K562 (cell line): ENCODE data around the gene DDX39A. TPM values are rescaled to one million over a fixed set of nuclear protein-coding genes. Genes with fewer than 3 reads are reported as not detected.

Experiments
- ATAC-seq: fragments of 200-7000 bp; cut with Tn5 transposase; 3 replicates; pipeline ENCODE4 v1.9.1; 2020; ENCODE audit warnings: moderate library complexity
- BruUV-seq: library from RNA; stranded (reverse); fragments of 400-500 nt; replicated peaks from 2 replicates; lab custom pipeline; 2021; lab: Mats Ljungman, UMichigan
- CTCF ChIA-PET: fragments of 300-600 bp; formaldehyde crosslinking; extraction: SDS; loops from one replicate; lab custom pipeline; 2021; ENCODE audit warnings: low intra/inter-chr PET ratio; lab: Yijun Ruan, JAX
- POLR2A ChIA-PET: fragments of 300-600, 350-650 bp; sonication (Branson Sonifier 250); formaldehyde crosslinking; extraction: SDS; loops from one replicate; lab custom pipeline; 2021; ENCODE audit warnings: antibody characterized with exemption, inconsistent platforms; lab: Yijun Ruan, JAX
- DNase-seq, 4 experiments: peaks; one replicate each; pipeline versions ENCODE4 v3.0.0 to v3.0.0-alpha.2; 2011 to 2018; ENCODE audit warnings: low spot score in 3 of 4, mixed read lengths in 3 of 4; ENCODE audit errors: extremely low read depth in 1 of 4
- FAIRE-seq: peaks from 2 replicates; lab custom pipeline; 2011; peaks lifted over from hg19 to GRCh38; lab: Jason Lieb, UNC
- H2AFZ ChIP-seq: 2 replicates; pipeline ENCODE4 v1.6.0; 2011; ENCODE audit warnings: low read depth, low read length, control low read depth, inconsistent platforms
- H3K27ac ChIP-seq: fragments of 200-600 bp; 3 replicates; pipeline ENCODE4 v1.8.0; 2011; ENCODE audit warnings: low read depth, mild to moderate bottlenecking, control low read depth, inconsistent platforms, low read length, moderate library complexity, mixed read lengths; ENCODE audit errors: extremely low read depth
- H3K27me3 ChIP-seq, 2 experiments: fragments of 300-600 bp in 1 of 2; 2 replicates in 1 of 2; 3 replicates in 1 of 2; pipeline versions ENCODE4 v1.6.0 to v1.8.0; 2011; ENCODE audit warnings: inconsistent platforms in 2 of 2, low read length in 2 of 2, mild to moderate bottlenecking in 1 of 2, mixed read lengths in 1 of 2, moderate library complexity in 1 of 2; ENCODE audit not compliant: control insufficient read depth in 2 of 2, insufficient read depth in 2 of 2
- H3K36me3 ChIP-seq: fragments of 300-600 bp; 3 replicates; pipeline ENCODE4 v1.8.0; 2011; ENCODE audit warnings: mild to moderate bottlenecking, low read length, inconsistent platforms; ENCODE audit not compliant: control insufficient read depth, insufficient read depth
- H3K4me1 ChIP-seq, 2 experiments: fragments of 200-600 bp in 1 of 2; replicated peaks in 1 of 2; 2 replicates in 1 of 2; 3 replicates in 1 of 2; pipeline versions ENCODE4 v1.5.1 to v1.8.0; 2011; ENCODE audit warnings: inconsistent platforms in 2 of 2, low read length in 2 of 2, mild to moderate bottlenecking in 1 of 2, mixed read lengths in 1 of 2, moderate library complexity in 1 of 2; ENCODE audit not compliant: control insufficient read depth in 2 of 2, insufficient read depth in 2 of 2
- H3K4me2 ChIP-seq: 2 replicates; pipeline ENCODE4 v1.6.1; 2011; ENCODE audit warnings: low read length, control low read depth, inconsistent platforms, mixed read lengths; ENCODE audit not compliant: insufficient read depth
- H3K4me3 ChIP-seq: fragments of 200-600 bp; sonication (generic), shearing (Covaris generic); 2 replicates; pipeline ENCODE4 v1.5.1; 2016; ENCODE audit warnings: control low read depth, inconsistent platforms
- H3K79me2 ChIP-seq: fragments of 200-600 bp; 3 replicates; pipeline ENCODE4 v1.8.0; 2011; ENCODE audit warnings: low read length, inconsistent platforms; ENCODE audit not compliant: control insufficient read depth, insufficient read depth
- H3K9ac ChIP-seq, 2 experiments: 2 replicates each; pipeline versions ENCODE4 v1.6.0 to v1.6.1; 2011; ENCODE audit warnings: low read depth in 2 of 2, low read length in 2 of 2, control low read depth in 1 of 2, inconsistent platforms in 1 of 2, mild to moderate bottlenecking in 1 of 2, mixed read lengths in 1 of 2; ENCODE audit not compliant: insufficient read depth in 1 of 2
- H3K9me1 ChIP-seq: one replicate; pipeline ENCODE4 v1.6.0; 2011; ENCODE audit warnings: inconsistent platforms, mild to moderate bottlenecking, low read length, moderate library complexity; ENCODE audit not compliant: control insufficient read depth, insufficient read depth
- H3K9me3 ChIP-seq: replicated peaks from 2 replicates; pipeline ENCODE4 v1.5.1; 2011; ENCODE audit warnings: low read depth, low read length, inconsistent platforms; ENCODE audit not compliant: control insufficient read depth, insufficient read depth
- H4K20me1 ChIP-seq: replicated peaks from 2 replicates; pipeline ENCODE4 v1.6.1; 2011; ENCODE audit warnings: low read length, inconsistent platforms, mixed read lengths; ENCODE audit not compliant: control insufficient read depth, insufficient read depth
- CC2D1A ChIP-seq: fragments of 450-650 bp; IDR thresholded peaks from 2 replicates; pipeline ENCODE4 v1.6.1; 2017; ENCODE audit warnings: mild to moderate bottlenecking
- CCNT2 ChIP-seq: IDR thresholded peaks from 2 replicates; pipeline ENCODE4 v1.6.1; 2011; ENCODE audit warnings: borderline replicate concordance, low read depth, mild to moderate bottlenecking, moderate library complexity, mixed read lengths, low read length; ENCODE audit not compliant: insufficient read length; ENCODE audit errors: extremely low read depth
- CHD2 ChIP-seq: IDR thresholded peaks from 2 replicates; pipeline ENCODE4 v1.6.1; 2011; ENCODE audit warnings: low read depth, low read length
- HDGF ChIP-seq: fragments of 450-650 bp; IDR thresholded peaks from 2 replicates; pipeline ENCODE4 v1.6.1; 2016
- HMGN3 ChIP-seq: IDR thresholded peaks from 2 replicates; pipeline ENCODE4 v1.6.1; 2011; ENCODE audit warnings: borderline replicate concordance, low read depth, mild to moderate bottlenecking, mixed read lengths, low read length; ENCODE audit not compliant: insufficient read length; ENCODE audit errors: extremely low read depth
- KDM2B ChIP-seq: fragments of 250-450 bp; sonication (Bioruptor Pico); IDR thresholded peaks from 2 replicates; pipeline ENCODE4 v1.8.0; 2021; ENCODE audit warnings: mild to moderate bottlenecking, moderate library complexity
- MEF2A ChIP-seq: IDR thresholded peaks from 2 replicates; pipeline ENCODE4 v1.6.1; 2011; ENCODE audit warnings: low read depth, mild to moderate bottlenecking, low read length, moderate library complexity; ENCODE audit not compliant: control insufficient read depth
- NFIC ChIP-seq: fragments of 450-650 bp; IDR thresholded peaks from 2 replicates; pipeline ENCODE4 v1.6.1; 2017; ENCODE audit warnings: mild to moderate bottlenecking, inconsistent platforms
- RUNX1 ChIP-seq: sonication (generic); IDR thresholded peaks from 2 replicates; pipeline ENCODE4 v1.6.1; 2016; ENCODE audit warnings: antibody characterized with exemption, low read depth
- SMAD4 ChIP-seq: fragments of 250-450 bp; sonication (Bioruptor Pico); conservative IDR thresholded peaks from 2 replicates; pipeline ENCODE4 v1.8.0; 2021; ENCODE audit warnings: inconsistent platforms, mild to moderate bottlenecking, moderate library complexity
- WHSC1 ChIP-seq: IDR thresholded peaks from one replicate; pipeline ENCODE4 v1.6.1; 2012; ENCODE audit warnings: low read length, control low read depth, inconsistent platforms
- YY1 ChIP-seq, 3 experiments: IDR thresholded peaks; 2 replicates each; pipeline ENCODE4 v1.6.1; 2011; ENCODE audit warnings: low read length in 2 of 3, mild to moderate bottlenecking in 2 of 3, moderate library complexity in 2 of 3, borderline replicate concordance in 1 of 3, control low read depth in 1 of 3, low read depth in 1 of 3; ENCODE audit not compliant: insufficient read depth in 3 of 3, insufficient replicate concordance in 2 of 3, control insufficient read depth in 1 of 3, insufficient read length in 1 of 3; ENCODE audit errors: extremely low read depth in 1 of 3
- ZFX ChIP-seq: sonication (generic); formaldehyde crosslinking; IDR thresholded peaks from 2 replicates; pipeline ENCODE4 v1.8.0; 2022; ENCODE audit warnings: mild to moderate bottlenecking, missing genetic modification reagents, moderate library complexity
- ZNF668 ChIP-seq: fragments of 250-450 bp; sonication (Bioruptor Pico); IDR thresholded peaks from 2 replicates; pipeline ENCODE4 v1.8.0; 2022; ENCODE audit warnings: mild to moderate bottlenecking, inconsistent platforms
- WGBS: fragments of 100-300 bp; shearing (Covaris generic); methylation state at CpG from one replicate; pipeline ENCODE4 v1.1.6; 2016; ENCODE audit warnings: low coverage, mixed read lengths; ENCODE audit not compliant: insufficient coverage; ENCODE audit errors: missing lambda C conversion rate; 5-methylcytosine and 5-hydroxymethylcytosine counted together
- in situ Hi-C: fragments of 300-500 bp; cut with MboI; formaldehyde crosslinking; loops from 4 replicates; pipeline ENCODE4 v1.15.0; 2018; ENCODE audit warnings: inconsistent platforms, mixed read lengths
- intact Hi-C: fragments of 100-400 bp; cut with micrococcal nuclease; formaldehyde crosslinking; loops from 2 replicates; pipeline ENCODE4 v1.14.2; 2022
- polyA plus RNA-seq, 8 experiments: library from polyadenylated mRNA; depleted of rRNA in 4 of 8; stranded (reverse) in 5 of 8; unstranded in 3 of 8; fragments of >200 nt; fragmentation: Nextera tagmentation in 2 of 8; fragmentation: Illumina TruSeq in 1 of 8; extraction: Ambion mirVana in 2 of 8; extraction: Trizol in 1 of 8; gene quantifications; 2 replicates each; pipeline versions ENCODE4 v1.2.1 to v1.2.3, GENCODE V29; 2011 to 2014; ENCODE audit warnings: inconsistent platforms in 1 of 8, missing spikeins in 1 of 8
- total RNA-seq, 7 experiments: library from RNA; depleted of rRNA in 6 of 7; stranded (reverse); fragments of >200 nt in 6 of 7; fragmentation: Illumina TruSeq in 2 of 7; extraction: Trizol in 2 of 7; gene quantifications; 2 replicates each; pipeline versions ENCODE4 v1.2.1 to v1.2.3, GENCODE V29; 2011 to 2021; ENCODE audit warnings: low replicate concordance in 1 of 7
- TF ChIP-seq, protein P1 (sequence below): fragments of 450-650 bp; IDR thresholded peaks from 2 replicates; pipeline ENCODE4 v1.6.1; 2016
- TF ChIP-seq, protein P2 (sequence below): fragments of 250-450 bp; sonication (Bioruptor Pico); IDR thresholded peaks from 2 replicates; pipeline ENCODE4 v1.5.0; 2021
- TF ChIP-seq, protein P3 (sequence below): fragments of 450-650 bp; conservative IDR thresholded peaks from 2 replicates; pipeline ENCODE4 v1.6.1; 2016; ENCODE audit warnings: missing genetic modification characterization, low read depth, mild to moderate bottlenecking, missing compliant biosample characterization, moderate library complexity

DDX39A gene
- total and polyA plus RNA-seq, 9 of the 15 experiments (the other 6 are each of a cell fraction or from before 2014, with no cell fraction given), result 90.3 to 250 (median 188) TPM

DNA sequence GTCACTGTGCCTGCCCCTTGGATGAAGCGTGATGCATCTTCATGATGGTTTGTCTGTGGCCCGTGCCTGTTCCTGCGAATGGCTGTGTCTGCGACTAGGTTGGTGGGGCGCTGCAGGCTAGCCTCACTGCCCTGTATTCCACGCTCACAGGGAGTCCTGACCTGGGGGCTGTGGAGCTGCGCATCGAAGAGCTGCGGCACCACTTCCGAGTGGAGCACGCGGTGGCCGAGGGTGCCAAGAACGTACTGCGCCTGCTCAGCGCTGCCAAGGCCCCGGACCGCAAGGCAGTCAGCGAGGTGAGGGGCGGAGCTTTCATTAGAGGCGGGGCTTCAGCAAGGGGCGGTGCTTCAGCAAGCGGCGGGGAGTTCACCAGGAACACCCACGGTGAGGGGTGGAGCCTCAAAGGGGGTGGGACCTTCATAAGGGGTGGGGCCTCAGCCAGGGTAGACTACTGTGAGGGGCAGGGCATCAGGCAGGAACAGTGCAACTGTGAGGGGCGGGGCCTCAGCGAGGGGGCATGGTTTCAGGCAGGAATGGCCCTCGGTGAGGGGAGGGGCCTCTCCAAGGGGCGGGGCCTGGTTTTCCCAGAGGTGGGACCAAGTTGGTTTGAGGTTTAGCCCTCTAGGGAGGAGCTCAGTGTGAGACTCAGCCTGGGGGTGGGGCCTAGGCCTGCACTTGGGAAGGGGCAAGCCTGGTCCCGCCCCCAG lies 31.2 kb upstream of the DDX39A start:
- Histone ChIP-seq H3K9me1 (peaks cover 5% of the 10 kb centered on the region), H2AFZ (peak overlapping the region; percentile 86), H3K4me3 (no peak overlapping the region), H3K27me3 (no peaks in the 10 kb centered on the region), H3K79me2 (peaks cover 7% of the 10 kb centered on the region; the same call in 1 of the 3 replicates), H3K4me2 (peak overlapping the region; percentile 35; the same call in 1 of the 2 replicates), H3K36me3 (peaks cover 70% of the 10 kb centered on the region), H3K4me1 (peaks cover 6 to 23% of the 10 kb centered on the region in 2 experiments; a peak in 4 of 5 replicates), H4K20me1 (no peaks in the 10 kb centered on the region), H3K27ac (peak overlapping the region; percentile 68), H3K9me3 (no peaks in the 10 kb centered on the region), H3K9ac (peak overlapping the region; percentile 16 to 89)
- DNase-seq (peak; percentile 98 to 100 (median 99)), FAIRE-seq (peak; percentile 99), ATAC-seq (peak; percentile 100)
- POLR2A ChIA-PET, result interaction anchor here (0.6 to 1.5 kb wide), 9 partner anchors 9 to 314 kb away, joined by 3 to 9 read pairs (median 6); partner anchors contain the start of gene ASF1B
- intact Hi-C loops, result no loop called here
- in situ Hi-C loops, result no loop called here
- BruUV-seq, result no TSS peak
- CTCF ChIA-PET, result no interaction called here
- 19% methylated on average over 25 of the region's 30 CpGs for WGBS
- TF ChIP-seq, protein P1, sequence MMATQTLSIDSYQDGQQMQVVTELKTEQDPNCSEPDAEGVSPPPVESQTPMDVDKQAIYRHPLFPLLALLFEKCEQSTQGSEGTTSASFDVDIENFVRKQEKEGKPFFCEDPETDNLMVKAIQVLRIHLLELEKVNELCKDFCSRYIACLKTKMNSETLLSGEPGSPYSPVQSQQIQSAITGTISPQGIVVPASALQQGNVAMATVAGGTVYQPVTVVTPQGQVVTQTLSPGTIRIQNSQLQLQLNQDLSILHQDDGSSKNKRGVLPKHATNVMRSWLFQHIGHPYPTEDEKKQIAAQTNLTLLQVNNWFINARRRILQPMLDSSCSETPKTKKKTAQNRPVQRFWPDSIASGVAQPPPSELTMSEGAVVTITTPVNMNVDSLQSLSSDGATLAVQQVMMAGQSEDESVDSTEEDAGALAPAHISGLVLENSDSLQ, result peak; percentile 79
- TF ChIP-seq RUNX1 (0 out of 2 replicates have a peak, but pooled peaks have one; percentile 24), CHD2 (peak; percentile 15; the same call in 1 of the 2 replicates), WHSC1 (no peak), ZNF668 (CRISPR knock-in tag) (no peak), MEF2A (no peak), YY1 (IDR thresholded peaks at IDR 0.05; ENCODE audit: borderline replicate concordance in 1 of 3, control insufficient read depth in 1 of 3, extremely low read depth in 1 of 3, insufficient read depth in 3 of 3, insufficient read length in 1 of 3, insufficient replicate concordance in 2 of 3, low read depth in 1 of 3, low read length in 2 of 3) (peak in 1 of 3 experiments; percentile 29), HMGN3 (peak; percentile 57), HDGF (peak; percentile 61; the same call in 1 of the 2 replicates), ZFX (peak; percentile 53; the same call in 1 of the 2 replicates), NFIC (peak; percentile 59), KDM2B (CRISPR knock-in tag) (peak; percentile 63; the same call in 1 of the 2 replicates), CCNT2 (peak; percentile 24), SMAD4 (CRISPR knock-in tag) (0 out of 2 replicates have a peak, but pooled peaks have one; percentile 20), CC2D1A (peak; percentile 90; the same call in 1 of the 2 replicates)
- TF ChIP-seq, protein P2, sequence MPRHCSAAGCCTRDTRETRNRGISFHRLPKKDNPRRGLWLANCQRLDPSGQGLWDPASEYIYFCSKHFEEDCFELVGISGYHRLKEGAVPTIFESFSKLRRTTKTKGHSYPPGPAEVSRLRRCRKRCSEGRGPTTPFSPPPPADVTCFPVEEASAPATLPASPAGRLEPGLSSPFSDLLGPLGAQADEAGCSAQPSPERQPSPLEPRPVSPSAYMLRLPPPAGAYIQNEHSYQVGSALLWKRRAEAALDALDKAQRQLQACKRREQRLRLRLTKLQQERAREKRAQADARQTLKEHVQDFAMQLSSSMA (CRISPR knock-in tag), result peak; percentile 50; the same call in 1 of the 2 replicates
- TF ChIP-seq, protein P3, sequence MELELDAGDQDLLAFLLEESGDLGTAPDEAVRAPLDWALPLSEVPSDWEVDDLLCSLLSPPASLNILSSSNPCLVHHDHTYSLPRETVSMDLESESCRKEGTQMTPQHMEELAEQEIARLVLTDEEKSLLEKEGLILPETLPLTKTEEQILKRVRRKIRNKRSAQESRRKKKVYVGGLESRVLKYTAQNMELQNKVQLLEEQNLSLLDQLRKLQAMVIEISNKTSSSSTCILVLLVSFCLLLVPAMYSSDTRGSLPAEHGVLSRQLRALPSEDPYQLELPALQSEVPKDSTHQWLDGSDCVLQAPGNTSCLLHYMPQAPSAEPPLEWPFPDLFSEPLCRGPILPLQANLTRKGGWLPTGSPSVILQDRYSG (tag), result 0 out of 2 replicates have a peak, but pooled peaks have one; percentile 70
